BJ (cell line): ENCODE results near the gene RNASEH2A. TPM values are rescaled to one million over a fixed set of nuclear protein-coding genes. Genes with fewer than 3 reads are reported as not detected.

Experiments
- CTCF ChIA-PET: fragments of 350-600 bp; formaldehyde crosslinking; extraction: SDS; loops from one replicate; lab custom pipeline; 2021; ENCODE audit warnings: antibody characterized with exemption, inconsistent platforms; lab: Yijun Ruan, JAX
- POLR2A ChIA-PET: fragments of 300-600 bp; sonication (Branson Sonifier 250); formaldehyde crosslinking; extraction: SDS; loops from one replicate; lab custom pipeline; 2021; ENCODE audit warnings: antibody characterized with exemption; lab: Charles Lee
- DNase-seq: peaks from one replicate; pipeline ENCODE4 v3.0.0-alpha.2; 2011; ENCODE audit warnings: low read depth
- H3K27me3 ChIP-seq: 2 replicates; pipeline ENCODE4 v1.6.0; 2011; ENCODE audit warnings: low read length; ENCODE audit not compliant: control insufficient read depth, insufficient read depth
- H3K36me3 ChIP-seq: 2 replicates; pipeline ENCODE4 v1.5.1; 2011; ENCODE audit warnings: low read length; ENCODE audit not compliant: control insufficient read depth, insufficient read depth
- H3K4me3 ChIP-seq: 2 replicates; pipeline ENCODE4 v1.5.1; 2011; ENCODE audit warnings: low read depth, mild to moderate bottlenecking, control low read depth, low read length
- CTCF ChIP-seq: IDR thresholded peaks from 2 replicates; pipeline ENCODE4 v1.5.1; 2011; ENCODE audit warnings: low read depth, mild to moderate bottlenecking, control low read depth, inconsistent platforms, low read length, moderate library complexity; ENCODE audit not compliant: insufficient read depth
- polyA plus RNA-seq: library from polyadenylated mRNA; depleted of rRNA; stranded (reverse); fragments of >200 nt; gene quantifications from 2 replicates; pipeline ENCODE4 v1.2.3, GENCODE V29; 2011

The RNASEH2A gene
- polyA plus RNA-seq, 1 experiment, result 30.3 TPM

GRCh38 chr19:12782174-12782423, 24.3 kb upstream of the RNASEH2A start:
- Histone ChIP-seq H3K27me3 (no peaks in the 10 kb centered on the region), H3K4me3 (peak overlapping the region; percentile 48), H3K36me3 (no peaks in the 10 kb centered on the region)
- no peak for TF ChIP-seq CTCF
- ChIA-PET CTCF (interaction anchor here (1.2 to 1.8 kb wide), 5 partner anchors 10 to 17 kb away, joined by 4 to 12 read pairs (median 4); no protein-coding TSS in a partner anchor), POLR2A (interaction anchor here (1.2 kb wide), 2 partner anchors 9 to 11 kb away, joined by 6 to 8 read pairs; partner anchors contain the start of gene JUNB)
- DNase-seq, result no peak

DNA sequence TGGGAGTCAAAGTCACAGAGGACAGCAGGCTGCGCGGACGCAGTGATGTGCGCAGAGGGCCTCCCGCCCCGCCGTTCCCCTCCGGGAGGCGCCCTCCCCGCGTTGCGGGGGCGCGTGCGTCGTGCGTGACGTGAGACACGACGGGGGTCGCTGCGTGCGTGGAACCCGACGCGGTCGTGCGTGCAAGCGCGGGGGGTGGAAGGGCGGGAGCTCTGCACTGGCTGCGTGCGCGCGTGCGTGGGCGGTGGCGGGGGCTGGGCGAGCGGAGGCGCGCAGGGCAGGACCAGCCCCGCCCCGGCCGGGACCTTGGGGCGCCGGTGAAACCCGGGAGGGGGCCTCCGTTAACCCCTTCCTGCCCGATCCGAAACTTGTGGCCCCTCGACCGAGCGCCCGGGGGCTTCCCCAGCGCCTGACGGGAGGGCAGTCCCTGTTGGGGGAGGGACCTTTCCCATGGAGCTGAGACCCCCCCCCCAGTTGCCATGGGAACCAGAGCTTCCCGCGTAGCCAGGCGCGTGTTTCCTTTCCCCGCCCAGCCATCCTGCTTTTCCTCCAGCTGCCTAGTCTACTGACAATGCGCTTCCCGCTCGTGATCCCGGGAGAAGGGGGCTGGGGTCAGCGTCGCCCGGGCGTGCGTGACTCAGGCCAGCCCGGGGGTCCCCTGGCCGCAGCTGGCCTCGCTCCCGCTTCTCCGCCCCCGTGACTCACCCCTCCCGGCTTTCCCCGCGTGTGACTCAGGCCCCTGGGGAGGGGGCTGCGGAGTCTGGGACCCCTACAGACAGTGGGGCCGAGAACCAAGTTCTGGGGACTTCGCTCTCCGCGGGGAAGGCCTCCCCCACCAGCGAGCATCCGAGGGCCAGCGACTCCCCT, 23.7 kb upstream of the RNASEH2A start:
- TF ChIP-seq CTCF, result no peak
- CTCF ChIA-PET, result interaction anchor here (0.7 to 1.8 kb wide), 7 partner anchors 9 to 161 kb away, joined by 4 to 12 read pairs (median 4); no protein-coding TSS in a partner anchor
- H3K27me3 ChIP-seq, result no peaks in the 10 kb centered on the region
- no peak for DNase-seq
- POLR2A ChIA-PET, result interaction anchor here (1.2 kb wide), 2 partner anchors 9 to 11 kb away, joined by 6 to 8 read pairs; partner anchors contain the start of gene JUNB
- H3K4me3 ChIP-seq, result peak overlapping the region; percentile 48
- H3K36me3 ChIP-seq, result no peaks in the 10 kb centered on the region

DNA sequence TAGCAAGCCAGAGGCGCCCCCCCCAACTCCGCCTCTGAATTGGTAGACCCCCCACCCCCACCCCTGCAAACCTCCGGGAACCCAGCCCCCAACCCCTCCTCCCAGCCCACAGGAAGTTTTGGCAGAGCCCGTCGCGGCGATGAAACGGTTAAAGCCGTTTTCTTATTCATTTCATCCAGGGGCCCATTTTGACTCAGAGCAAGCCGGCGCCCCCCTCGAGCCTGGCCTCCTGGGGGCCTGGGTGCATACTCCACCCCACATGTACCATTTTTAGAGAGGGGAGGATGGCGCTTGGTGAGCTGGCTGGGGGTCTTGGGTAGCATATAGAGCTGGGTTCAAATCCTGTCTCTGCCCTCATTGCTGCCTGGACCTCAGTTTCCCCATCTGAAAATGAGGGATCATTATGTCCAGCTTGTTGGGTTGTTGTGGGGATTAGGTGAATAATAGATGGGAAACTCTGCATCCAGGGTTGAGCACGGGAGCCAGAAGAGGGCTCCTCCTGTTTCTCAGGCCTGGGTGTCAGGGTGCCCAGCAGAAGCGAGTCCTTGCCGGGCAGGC, 23.0 kb upstream of the RNASEH2A start:
- no peaks in the 10 kb centered on the region for H3K27me3 ChIP-seq
- no peaks in the 10 kb centered on the region for H3K36me3 ChIP-seq
- CTCF ChIA-PET, result interaction anchor here (0.7 to 1.8 kb wide), 7 partner anchors 9 to 161 kb away, joined by 4 to 12 read pairs (median 4); no protein-coding TSS in a partner anchor
- POLR2A ChIA-PET, result interaction anchor here (1.2 kb wide), 2 partner anchors 8 to 10 kb away, joined by 6 to 8 read pairs; partner anchors contain the start of gene JUNB
- DNase-seq, result no peak
- peak overlapping the region; percentile 48 for H3K4me3 ChIP-seq
- TF ChIP-seq CTCF, result no peak

DNA sequence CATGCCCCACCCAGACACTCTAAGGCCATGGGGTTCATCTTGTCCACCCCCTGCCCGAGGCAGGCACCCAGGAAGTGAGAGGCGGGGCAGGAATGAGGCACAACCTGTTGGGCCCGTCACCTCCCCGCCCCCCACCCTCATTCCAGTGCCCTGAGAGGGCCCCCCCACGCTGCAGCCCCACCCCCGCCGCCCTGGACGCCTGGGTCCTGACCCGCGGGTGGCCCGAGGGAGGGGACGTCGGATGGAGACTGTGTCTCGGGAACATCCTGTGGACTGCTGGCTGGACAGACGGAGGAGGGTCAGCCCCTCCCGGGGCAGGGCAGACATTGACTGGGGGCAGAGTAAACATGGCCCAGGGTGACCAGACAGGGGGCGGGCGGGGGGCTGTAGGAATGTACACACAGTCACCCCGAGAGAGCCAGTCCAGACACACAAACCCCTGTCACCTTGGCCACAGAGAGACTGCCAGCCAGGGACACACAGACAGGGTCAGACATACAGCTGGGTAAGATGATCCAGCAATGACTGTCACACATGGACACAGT, 22.5 kb upstream of the RNASEH2A start:
- no peak for TF ChIP-seq CTCF
- ChIA-PET POLR2A (no interaction called here), CTCF (interaction anchor here (0.7 kb wide), 1 partner anchor 23 kb away, joined by 3 read pairs; no protein-coding TSS in a partner anchor)
- no peaks in the 10 kb centered on the region for H3K36me3 ChIP-seq
- DNase-seq, result no peak
- no peak overlapping the region for H3K4me3 ChIP-seq
- H3K27me3 ChIP-seq, result no peaks in the 10 kb centered on the region

GRCh38 chr19:12784394-12784870, 22.0 kb upstream of the RNASEH2A start:
- no peaks in the 10 kb centered on the region for H3K36me3 ChIP-seq
- CTCF ChIA-PET, result interaction anchor here (0.7 kb wide), 1 partner anchor 23 kb away, joined by 3 read pairs; no protein-coding TSS in a partner anchor
- H3K27me3 ChIP-seq, result no peaks in the 10 kb centered on the region
- H3K4me3 ChIP-seq, result no peak overlapping the region
- POLR2A ChIA-PET, result no interaction called here
- no peak for TF ChIP-seq CTCF
- DNase-seq, result no peak
